ENCODE results near the gene SBK1. TPM values are rescaled to one million over a fixed set of nuclear protein-coding genes. Genes with fewer than 3 reads are reported as not detected.

The SBK1 gene
- total RNA-seq, 1 donor from 2014 or later = not detected

DNA sequence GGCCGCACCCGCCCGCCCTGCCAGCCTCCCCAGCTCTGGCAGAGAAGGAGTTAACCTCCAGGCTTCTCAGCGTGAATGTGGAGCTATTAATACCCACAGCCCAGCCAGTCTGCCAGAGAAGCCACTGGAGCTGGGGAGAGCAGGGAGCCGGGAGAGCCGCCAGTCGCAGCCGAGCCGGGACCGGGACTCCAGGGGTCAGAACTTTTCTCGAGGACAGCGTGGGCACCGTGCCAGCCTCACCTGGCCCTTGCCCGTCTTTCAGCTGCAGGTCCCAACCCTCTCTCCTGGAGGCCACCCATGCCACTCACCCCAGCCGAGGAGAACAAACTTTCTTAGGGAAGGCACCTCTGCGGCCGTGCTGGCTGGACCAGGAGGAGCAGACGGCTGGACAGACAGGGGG, 33.8 kb upstream of the SBK1 start:
- Histone ChIP-seq H3K9me3 (no peaks in the 10 kb centered on the region), H3K27me3 (no peaks in the 10 kb centered on the region), H3K4me3 (peak overlapping the region; percentile 26 to 51), H3K36me3 (no peaks in the 10 kb centered on the region), H3K27ac (no peak overlapping the region), H3K4me1 (peaks cover 6 to 12% of the 10 kb centered on the region in 2 donors)
- DNase-seq (ENCODE audit: low spot score in 2 of 2) = no peak
- intact Hi-C loops (cut with DNase I) = no loop called here
- TF ChIP-seq CTCF (IDR thresholded peaks at IDR 0.05) = no peak

DNA sequence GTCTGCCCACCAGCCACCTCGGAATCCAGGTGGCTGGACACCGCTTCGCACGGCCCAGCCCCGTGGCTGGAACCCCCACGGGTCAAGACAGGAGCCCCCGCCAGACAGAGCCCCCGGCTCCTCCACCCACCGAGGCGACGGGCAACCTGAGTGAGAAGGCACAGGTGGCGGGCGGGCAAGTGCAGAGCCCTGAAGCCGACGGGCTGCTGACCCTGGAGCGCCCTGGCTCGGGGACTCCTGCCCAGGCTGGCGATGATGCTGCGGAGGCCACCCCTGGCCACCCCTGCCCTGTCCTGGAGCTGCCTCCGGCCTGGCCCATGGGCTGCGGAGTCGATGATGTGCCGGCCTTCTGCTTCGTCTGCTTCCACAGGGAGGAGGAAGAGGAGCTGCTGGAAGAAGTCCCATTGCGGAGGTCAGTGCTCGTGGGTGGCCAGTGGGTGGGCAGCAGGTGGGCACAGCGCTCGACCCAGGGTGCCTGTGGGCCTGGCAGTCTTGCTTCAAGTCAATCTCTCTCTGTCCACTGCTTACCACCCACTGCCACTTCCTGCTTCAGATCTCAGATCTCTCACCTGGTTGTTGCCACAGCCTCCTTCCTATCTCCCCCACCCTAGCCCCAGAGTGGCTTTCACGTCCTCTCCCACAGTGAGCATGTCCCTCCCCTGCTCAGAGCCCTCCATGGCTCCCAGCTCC, 33.1 kb upstream of the SBK1 start:
- Histone ChIP-seq H3K36me3 (no peaks in the 10 kb centered on the region), H3K27ac (no peak overlapping the region), H3K27me3 (no peaks in the 10 kb centered on the region), H3K4me1 (peaks cover 6 to 12% of the 10 kb centered on the region in 2 donors), H3K9me3 (no peaks in the 10 kb centered on the region), H3K4me3 (peak overlapping the region; percentile 26 to 51)
- TF ChIP-seq CTCF (IDR thresholded peaks at IDR 0.05) = no peak
- no peak for DNase-seq (ENCODE audit: low spot score in 2 of 2)
- intact Hi-C loops (cut with DNase I) = no loop called here

DNA sequence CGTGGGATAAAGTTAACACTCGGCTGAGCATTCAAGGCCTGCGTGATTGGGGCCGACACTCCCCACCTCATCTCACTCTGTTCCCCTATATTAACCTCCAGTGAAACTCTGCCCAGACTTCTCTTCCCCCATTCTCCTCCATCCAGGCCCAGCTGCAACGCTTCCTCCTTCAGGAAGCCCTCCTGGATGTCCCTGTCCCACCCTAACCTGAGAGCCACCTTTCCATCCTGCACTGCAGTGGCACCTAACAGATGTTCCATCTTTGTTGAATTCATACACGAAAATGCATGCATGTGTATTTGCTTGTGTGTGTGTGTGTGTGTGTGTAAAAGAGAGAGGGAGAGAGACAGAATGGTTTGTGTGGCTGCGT, 32.6 kb upstream of the SBK1 start:
- Histone ChIP-seq H3K27ac (no peak overlapping the region), H3K4me1 (peaks cover 6 to 12% of the 10 kb centered on the region in 2 donors), H3K36me3 (no peaks in the 10 kb centered on the region), H3K9me3 (no peaks in the 10 kb centered on the region), H3K27me3 (no peaks in the 10 kb centered on the region), H3K4me3 (no peak overlapping the region)
- DNase-seq (ENCODE audit: low spot score in 2 of 2) = no peak
- no peak for TF ChIP-seq CTCF (IDR thresholded peaks at IDR 0.05)
- intact Hi-C loops (cut with DNase I) = no loop called here

DNA sequence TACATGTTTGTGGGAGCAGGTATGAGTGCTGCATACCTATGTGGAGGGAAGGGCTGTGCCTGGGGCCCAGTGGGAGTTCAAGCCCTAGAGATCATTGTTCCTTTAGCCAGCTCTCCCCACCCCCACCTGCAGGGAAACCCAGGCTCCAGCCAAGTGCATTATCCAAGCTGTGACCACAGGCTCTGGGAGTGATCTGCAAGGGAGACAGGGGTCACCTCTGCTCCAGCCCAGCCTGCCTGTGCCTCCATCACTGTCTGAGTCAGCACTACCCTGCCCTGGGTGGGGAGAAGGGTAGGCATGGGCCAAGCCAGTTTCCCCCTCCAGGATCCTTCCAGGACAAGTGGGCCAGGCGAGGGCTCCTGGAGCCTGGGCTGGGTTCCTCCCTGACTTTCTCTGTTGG, 32.1 kb upstream of the SBK1 start:
- Histone ChIP-seq H3K4me3 (no peak overlapping the region), H3K27ac (no peak overlapping the region), H3K27me3 (no peaks in the 10 kb centered on the region), H3K4me1 (peaks cover 6 to 12% of the 10 kb centered on the region in 2 donors), H3K36me3 (no peaks in the 10 kb centered on the region), H3K9me3 (no peaks in the 10 kb centered on the region)
- TF ChIP-seq CTCF (IDR thresholded peaks at IDR 0.05) = no peak
- intact Hi-C loops (cut with DNase I) = no loop called here
- no peak for DNase-seq (ENCODE audit: low spot score in 2 of 2)

DNA sequence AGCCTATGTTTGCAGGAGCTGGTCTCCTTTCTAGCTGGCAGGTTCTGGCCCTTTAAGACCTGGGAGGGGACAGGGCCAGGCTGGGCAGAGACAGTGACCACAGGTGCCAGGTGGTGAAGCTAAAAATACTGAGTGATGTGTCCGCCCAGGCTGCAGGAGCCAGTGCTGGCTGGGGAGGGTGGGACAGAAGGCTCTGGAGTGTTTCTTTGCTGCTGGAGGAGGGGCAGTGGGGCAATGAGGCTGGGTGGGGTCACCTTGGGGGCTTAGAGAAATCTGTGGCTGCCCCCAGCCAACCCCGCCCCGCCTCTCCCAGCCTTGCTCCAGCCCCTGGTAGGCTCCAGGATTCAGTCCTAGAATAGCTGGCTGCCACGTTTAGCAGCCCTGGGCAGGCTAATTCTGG, 30.4 kb upstream of the SBK1 start:
- H3K4me3 ChIP-seq = no peak overlapping the region
- H3K27me3 ChIP-seq = no peaks in the 10 kb centered on the region
- no peak for DNase-seq (ENCODE audit: low spot score in 2 of 2)
- H3K4me1 ChIP-seq = peaks cover 6 to 12% of the 10 kb centered on the region in 2 donors
- no peaks in the 10 kb centered on the region for H3K9me3 ChIP-seq
- intact Hi-C loops (cut with DNase I) = no loop called here
- no peak overlapping the region for H3K27ac ChIP-seq
- TF ChIP-seq CTCF (IDR thresholded peaks at IDR 0.05) = no peak
- no peaks in the 10 kb centered on the region for H3K36me3 ChIP-seq

DNA sequence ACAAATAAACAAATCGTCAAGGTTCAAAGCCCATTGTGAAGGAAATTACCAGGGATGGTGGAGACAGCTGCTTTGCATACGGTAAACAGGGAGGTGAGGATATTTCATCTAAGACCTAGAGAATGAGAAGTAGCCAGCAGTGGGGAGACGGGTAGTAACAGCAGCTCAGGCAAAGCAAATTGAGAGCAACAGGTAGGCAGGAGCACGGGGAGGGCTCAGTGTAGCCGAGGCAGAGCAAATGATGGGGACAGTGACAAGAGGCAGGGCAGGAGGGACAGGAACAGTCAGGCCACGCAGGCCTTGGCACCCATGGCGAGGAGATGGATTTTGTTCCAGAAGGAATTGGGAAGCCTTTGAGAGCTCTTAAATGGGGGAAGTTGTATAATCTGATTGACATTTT, 29.0 kb upstream of the SBK1 start:
- peaks cover 6 to 9% of the 10 kb centered on the region in 2 donors for H3K4me1 ChIP-seq
- TF ChIP-seq CTCF (IDR thresholded peaks at IDR 0.05) = no peak
- H3K27me3 ChIP-seq = no peaks in the 10 kb centered on the region
- H3K36me3 ChIP-seq = no peaks in the 10 kb centered on the region
- intact Hi-C loops (cut with DNase I) = no loop called here
- no peak overlapping the region for H3K27ac ChIP-seq
- DNase-seq (ENCODE audit: low spot score in 2 of 2) = no peak
- no peaks in the 10 kb centered on the region for H3K9me3 ChIP-seq
- H3K4me3 ChIP-seq = no peak overlapping the region

All from ascending aorta (tissue), 2 donors.